Activated CD4-positive, alpha-beta T cell treated with anti-CD3 and anti-CD28 coated beads for 4 hours (primary cell): ENCODE measurements around the gene FXYD6.

Experiments
- DNase-seq, 2 donors: peaks; one replicate each; pipeline ENCODE4 v3.0.0-alpha.2; 2020

Gene FXYD6

DNA sequence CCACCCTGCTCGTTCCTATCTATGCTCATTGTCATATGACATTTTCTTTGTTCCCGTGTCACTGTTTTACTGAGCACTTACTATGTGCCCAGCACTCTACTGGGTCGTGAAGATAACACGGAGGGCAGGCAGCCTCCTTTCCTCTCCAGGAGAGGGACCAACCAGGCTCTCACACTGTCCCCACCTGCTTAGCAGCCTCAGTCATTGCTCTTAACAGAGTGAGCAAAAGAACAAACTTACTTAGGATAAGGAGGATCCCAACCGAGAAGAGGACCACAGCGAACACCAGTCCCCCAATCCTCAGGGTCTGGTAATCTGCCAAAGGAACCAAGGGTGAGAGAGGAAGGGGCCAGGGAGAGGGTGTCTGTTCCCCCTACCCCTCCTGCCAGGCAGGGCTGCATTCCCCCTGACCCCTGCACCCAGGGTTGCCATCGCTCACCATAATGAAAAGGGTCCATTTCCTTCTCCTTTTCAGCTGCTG is 34.9 kb downstream of the FXYD6 start:
- DNase-seq: no peak

GRCh38 chr11:117840881-117841550 is 35.4 kb downstream of the FXYD6 start:
- no peak for DNase-seq

- DNase-seq: no peak
Measured at GRCh38 chr11:117839936-117840813, 36.3 kb downstream of the FXYD6 start.

DNA sequence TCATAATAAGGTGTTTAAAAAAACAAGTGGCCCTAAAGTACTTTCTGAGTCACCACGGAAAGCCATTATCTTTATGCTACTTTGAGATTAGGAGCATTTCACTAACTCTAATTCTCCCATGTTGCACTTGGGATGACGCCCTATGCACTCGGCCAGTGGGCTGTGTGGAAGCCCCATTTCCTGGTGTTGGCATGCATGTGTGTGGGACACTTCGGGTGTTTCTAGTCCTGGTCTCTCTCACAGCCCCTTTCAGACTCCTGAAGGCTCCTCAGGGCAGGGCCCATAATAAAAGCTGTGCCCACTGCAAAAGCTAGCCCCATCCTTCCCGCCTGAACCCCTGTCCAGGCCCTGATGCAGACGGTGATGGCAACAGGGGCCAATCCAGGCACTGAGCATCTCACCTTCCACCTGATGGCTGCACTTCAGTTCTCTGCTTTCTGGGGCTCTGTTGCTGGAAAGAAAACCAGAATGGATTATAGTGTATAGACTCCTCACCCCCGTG is 37.0 kb downstream of the FXYD6 start:
- no peak for DNase-seq

DNA sequence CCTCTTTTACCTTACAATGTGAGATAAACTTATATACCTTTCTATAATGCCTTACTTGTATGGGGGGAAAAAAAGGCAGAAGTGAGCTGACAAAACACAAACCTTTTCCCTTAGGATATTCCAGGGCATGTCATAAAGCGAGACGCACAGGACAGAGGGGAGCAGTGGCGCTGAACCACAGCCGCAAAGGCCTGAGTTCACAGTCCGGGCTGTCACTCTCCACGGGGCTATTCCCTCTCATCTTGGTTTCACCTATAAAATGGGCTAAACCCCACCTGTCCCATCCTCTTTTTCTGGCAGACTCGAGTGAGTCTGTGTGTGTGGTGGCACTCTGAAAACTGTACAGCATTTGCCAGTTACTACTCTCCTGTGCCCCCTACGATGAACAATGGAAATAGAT is 37.6 kb downstream of the FXYD6 start:
- DNase-seq: no peak

- no peak for DNase-seq
Measured at GRCh38 chr11:117837791-117838190, 38.7 kb downstream of the FXYD6 start.

GRCh38 chr11:117837070-117837776 is 39.2 kb downstream of the FXYD6 start:
- DNase-seq: no peak

DNA sequence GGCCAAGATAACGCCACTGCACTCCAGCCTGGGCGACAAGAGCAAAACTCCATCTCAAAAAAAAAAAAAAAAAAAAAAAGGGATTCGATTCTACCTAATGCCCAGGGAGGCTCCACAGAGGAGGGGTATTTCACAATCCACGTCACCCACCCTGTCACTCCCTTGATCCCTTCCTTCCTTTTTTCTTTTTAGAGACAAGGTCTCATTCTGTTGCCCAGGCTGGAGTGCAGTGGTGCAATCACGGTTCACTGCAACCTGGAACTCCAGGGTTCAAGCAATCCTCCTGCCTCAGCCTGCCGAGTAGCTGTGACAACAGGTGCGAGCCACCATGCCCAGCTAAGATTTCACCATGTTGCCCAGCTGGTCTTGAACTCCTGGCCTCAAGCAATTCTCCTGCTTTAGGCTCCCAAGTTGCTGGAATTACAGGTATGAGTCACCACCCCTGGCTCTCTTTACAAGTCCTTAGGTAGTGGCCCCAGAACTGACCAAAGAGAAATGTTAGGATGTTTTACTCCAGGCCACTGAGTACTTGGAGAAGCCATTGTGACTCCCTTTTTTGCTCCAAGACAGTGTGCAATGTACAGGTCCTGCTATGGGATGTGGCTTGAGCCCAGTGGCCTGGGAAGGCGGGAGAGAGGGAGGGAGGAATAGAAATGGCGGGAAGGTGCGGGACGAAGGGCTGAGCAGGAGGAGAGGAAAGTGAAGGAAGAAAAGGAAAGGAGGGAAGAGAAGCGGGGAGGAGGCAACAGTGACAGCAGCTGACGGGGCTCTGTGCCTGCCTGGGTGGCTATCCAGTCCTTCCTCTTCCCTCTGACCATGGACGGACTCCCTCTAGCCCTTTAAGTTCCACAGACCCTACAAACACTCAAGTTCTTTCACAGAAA is 40.1 kb downstream of the FXYD6 start:
- no peak for DNase-seq

DNA sequence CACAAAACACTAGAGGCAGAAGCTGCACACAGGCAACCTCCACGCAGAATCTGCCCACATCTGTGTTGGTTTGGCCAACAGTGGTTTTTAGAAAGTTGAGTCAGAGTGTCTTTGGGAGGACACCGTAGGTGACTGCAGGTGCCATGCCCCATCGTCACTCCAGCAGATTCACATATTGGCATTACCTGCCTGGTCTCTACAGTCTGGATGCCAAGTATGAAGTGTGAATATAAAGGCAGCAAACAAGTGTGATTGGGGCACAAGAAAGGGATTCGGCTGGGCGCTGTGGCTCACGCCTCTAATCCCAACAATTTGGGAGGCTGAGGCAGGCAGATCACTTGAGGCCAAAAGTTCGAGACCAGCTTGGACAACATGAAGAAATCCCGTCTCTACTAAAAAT is 40.9 kb downstream of the FXYD6 start:
- DNase-seq: no peak

DNA sequence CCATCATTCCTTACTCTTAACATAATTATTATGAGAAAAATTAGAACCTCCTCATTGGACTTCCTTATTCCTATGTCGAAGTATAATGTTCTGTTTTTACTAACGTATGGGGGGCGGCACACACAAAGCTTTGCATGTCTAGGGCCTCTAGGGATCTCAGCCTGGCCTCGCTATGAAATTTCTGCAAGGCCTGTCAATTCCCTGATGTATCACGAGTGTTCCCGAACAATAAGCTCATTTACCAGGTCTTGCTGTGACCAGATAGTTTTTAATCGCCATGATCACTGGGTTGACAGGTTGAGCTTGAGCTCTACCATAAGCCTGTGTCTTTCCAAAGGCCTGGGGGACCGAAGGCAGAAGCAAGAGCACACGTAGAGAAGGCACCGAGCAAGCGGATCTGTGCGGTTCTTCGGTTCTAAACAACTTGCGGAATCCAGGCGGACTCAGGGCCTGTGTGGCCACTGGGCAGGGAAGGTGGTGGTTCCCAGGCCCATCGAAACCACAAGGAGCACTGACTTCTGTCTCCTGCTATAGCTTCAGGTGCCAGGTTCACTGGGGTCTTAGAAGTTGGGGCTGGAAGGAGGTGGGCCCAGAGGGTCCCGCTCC is 41.5 kb downstream of the FXYD6 start:
- no peak for DNase-seq

DNA sequence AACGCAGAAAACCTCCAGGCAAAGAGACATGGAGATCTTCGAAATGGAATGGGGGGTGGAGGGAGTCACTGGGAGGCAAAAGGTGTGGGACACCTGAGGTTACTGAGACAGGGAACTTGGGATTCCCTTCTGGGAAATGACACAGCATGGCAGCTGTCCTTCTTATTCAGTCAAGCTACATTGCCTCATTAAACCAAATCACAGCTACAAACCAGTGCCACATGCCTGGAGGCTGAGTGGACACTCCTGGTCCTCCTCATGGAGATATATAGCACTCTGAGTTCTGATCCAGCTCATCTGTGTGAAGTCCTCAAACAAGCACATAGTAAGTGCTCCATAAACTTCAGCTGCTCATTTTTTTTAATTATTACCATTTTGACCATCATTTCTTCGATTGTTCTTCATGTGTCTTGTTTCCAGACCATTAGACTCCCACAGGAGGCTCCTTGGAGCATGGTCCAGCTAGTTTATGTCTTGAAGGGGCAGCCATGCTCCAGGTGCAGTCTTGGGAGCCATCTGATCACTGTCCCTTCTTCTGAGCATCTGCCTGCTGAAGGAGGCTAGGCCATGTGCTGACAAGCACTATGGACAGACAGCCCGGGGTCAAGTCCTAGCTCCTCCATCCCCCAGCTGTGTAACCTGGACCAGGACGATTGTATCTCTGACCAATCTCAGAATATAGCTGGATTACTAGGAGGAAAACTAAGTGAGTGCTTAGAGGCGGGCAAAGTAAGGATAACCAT is 42.2 kb downstream of the FXYD6 start:
- no peak for DNase-seq

- no peak for DNase-seq
Measured at GRCh38 chr11:117833401-117833891, 43.0 kb downstream of the FXYD6 start.

- DNase-seq: no peak
Measured at GRCh38 chr11:117832511-117832910, 43.9 kb downstream of the FXYD6 start.

DNA sequence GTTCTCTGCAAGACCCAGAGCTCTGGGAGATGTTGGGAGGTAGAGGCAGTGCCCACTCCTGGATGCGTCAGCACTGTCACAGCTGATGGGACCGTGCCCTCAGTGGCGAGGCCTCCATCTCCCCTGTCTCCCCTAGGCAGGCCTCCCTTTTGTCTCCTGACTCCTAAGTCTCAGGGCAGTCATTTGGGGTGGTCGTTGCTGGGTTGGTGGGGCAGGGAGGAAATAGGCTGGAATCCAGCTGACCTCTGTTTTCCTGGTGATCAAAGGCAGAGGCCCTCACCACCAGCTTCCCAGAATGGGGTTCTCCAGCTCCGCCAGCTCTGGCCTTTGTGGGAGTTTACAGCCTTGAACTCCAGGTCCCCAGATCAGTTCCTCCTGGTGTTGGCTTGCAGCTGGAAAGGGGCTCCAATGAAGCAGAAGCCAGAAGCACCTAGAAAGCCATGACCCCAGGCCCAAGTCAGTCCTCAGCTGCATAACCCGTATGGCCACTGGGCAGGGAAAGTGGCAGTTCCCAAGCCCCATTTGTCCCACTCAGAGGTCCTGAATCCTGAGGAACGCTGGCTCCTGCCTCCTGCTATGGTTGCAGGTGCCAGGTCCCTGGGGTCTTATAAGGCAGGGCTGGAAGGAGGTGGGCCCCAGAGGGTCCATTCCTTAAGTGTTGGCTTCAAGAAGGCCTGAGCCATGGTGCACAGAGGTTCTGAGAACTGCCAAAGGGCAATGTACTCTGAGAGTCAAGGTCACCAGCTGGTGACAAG is 44.6 kb downstream of the FXYD6 start:
- no peak for DNase-seq

DNA sequence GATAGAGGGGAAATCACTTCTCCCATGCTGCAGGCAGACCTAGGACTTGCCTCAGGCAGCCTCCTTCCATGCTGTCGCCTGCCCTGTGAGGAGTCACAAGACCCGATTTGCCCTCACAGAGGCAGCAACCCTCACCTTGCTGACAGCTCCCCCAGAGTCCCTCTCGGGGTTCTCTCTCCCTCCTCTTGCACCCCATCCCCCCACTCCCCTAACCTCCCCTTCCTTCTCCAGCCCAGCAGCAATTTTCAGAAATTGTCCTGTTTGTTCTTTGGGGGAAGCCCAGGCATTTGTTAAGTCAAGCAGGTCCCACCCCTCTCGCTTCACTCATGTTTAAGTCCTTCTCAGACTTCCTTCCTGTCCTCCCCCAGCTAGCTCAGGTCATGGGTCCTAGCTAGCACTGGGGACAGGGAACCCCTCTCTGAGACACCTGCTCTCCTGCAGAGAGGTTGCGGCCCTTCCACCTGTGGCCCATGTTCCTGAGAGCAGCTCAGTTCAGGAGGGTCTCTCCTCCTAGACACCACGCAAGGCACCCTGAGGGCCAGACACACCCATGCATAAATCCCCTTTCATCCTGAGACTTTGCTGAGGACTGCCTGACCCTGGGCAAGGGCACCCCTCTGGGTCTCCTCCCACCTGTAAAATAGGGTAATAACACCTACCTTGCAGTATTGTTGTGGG is 45.6 kb downstream of the FXYD6 start:
- no peak for DNase-seq

GRCh38 chr11:117830072-117830471 is 46.4 kb downstream of the FXYD6 start:
- DNase-seq: no peak

GRCh38 chr11:117829369-117829725 is 47.1 kb downstream of the FXYD6 start:
- no peak for DNase-seq

- DNase-seq: peak; percentile 88 to 89
Measured at GRCh38 chr11:117828611-117829368, 47.7 kb downstream of the FXYD6 start.
